Fibroblast of the aortic adventitia (primary cell): ENCODE results near the gene SGCA. TPM values are rescaled to one million over a fixed set of nuclear protein-coding genes. Genes with fewer than 3 reads are reported as not detected.

ENCODE experiments used
- DNase-seq: peaks from one replicate; pipeline ENCODE4 v3.0.0-alpha.2; 2010; ENCODE audit warnings: low read depth
- H3K4me3 ChIP-seq: 2 replicates; pipeline ENCODE4 v1.5.1; 2011; ENCODE audit warnings: low read depth, mild to moderate bottlenecking, control low read depth, low read length, moderate library complexity
- CTCF ChIP-seq: IDR thresholded peaks from 2 replicates; pipeline ENCODE4 v1.5.1; 2011; ENCODE audit warnings: mild to moderate bottlenecking, low read length, control low read depth, inconsistent platforms; ENCODE audit not compliant: insufficient read depth
- total RNA-seq: library from RNA; depleted of rRNA; stranded (reverse); fragments of >200 nt; gene quantifications from 2 replicates; pipeline ENCODE4 v1.2.3, GENCODE V29; 2012; ENCODE audit warnings: low replicate concordance

The SGCA gene
- total RNA-seq, 1 donor, result 0.90 TPM

DNA sequence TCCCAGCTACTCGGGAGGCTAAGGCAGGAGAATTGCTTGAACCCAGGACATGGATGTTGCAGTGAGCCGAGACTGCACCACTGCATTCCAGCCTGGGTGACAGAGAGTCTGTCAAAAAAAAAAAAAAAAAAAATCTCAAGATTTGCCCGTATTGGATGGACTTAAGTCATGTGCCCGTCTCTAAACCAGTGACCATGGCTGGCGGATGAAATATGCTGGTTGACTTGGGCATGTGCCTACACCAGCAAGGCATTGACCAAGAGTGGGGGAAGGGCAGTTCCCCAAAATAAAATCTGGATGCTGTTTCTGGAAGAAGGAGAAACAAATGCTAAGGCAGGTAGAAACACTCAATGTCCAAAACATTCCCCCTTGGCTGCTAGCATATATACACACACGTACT, 57.1 kb downstream of the SGCA start:
- H3K4me3 ChIP-seq, result no peak overlapping the region
- TF ChIP-seq CTCF, result no peak
- DNase-seq, result no peak

Other genes starting within 250 kb of the SGCA start
- gene DLX4, start 196.8 kb upstream of the SGCA start, total RNA-seq, result not detected in 2 replicates
- gene DLX3, start 170.8 kb upstream of the SGCA start, total RNA-seq, result not detected in 2 replicates
- 16.1 and 35.1 TPM in 2 replicates for gene ITGA3, start 109.9 kb upstream of the SGCA start, total RNA-seq
- gene PDK2, start 70.7 kb upstream of the SGCA start, total RNA-seq, result 13.2 and 37.8 TPM in 2 replicates
- 1.6 and 5.1 TPM in 2 replicates for gene SAMD14, start 35.8 kb upstream of the SGCA start, total RNA-seq
- gene PPP1R9B, start 15.3 kb upstream of the SGCA start, total RNA-seq, result 59.3 and 85.4 TPM in 2 replicates
- 2,633 and 16,513 TPM in 2 replicates for gene COL1A1, start 35.6 kb downstream of the SGCA start, total RNA-seq
- gene TMEM92, start 108.5 kb downstream of the SGCA start, total RNA-seq, result 0.09 TPM in 1 of 2 replicates, not detected in the other
- gene XYLT2, start 180.1 kb downstream of the SGCA start, total RNA-seq, result 16.3 and 33.9 TPM in 2 replicates
- 64.3 and 77.3 TPM in 2 replicates for gene MRPL27, start 207.2 kb downstream of the SGCA start, total RNA-seq
- gene EME1, start 207.2 kb downstream of the SGCA start, total RNA-seq, result 9.1 TPM in 1 of 2 replicates, not detected in the other
- gene LRRC59, start 231.5 kb downstream of the SGCA start, total RNA-seq, result 60.3 and 126 TPM in 2 replicates